HG02571 (cell line): ENCODE data around the gene PCDHB16.
"Not testable (repeated sequence)": the region's sequence is repeated elsewhere in the genome, so short reads cannot be mapped to it uniquely, and the experiment has no call there.

Source experiments
- ATAC-seq: cut with Tn5 transposase; IDR thresholded peaks from one replicate; pipeline ENCODE4 v1.9.1; 2021; ENCODE audit warnings: mild to moderate bottlenecking, moderate library complexity; ENCODE audit not compliant: unreplicated experiment

PCDHB16 gene

GRCh38 chr5:141180313-141180712 lies 1.9 kb upstream of the PCDHB16 start:
- ATAC-seq, result no peak

GRCh38 chr5:141184117-141184855 lies 2.1 kb downstream of the PCDHB16 start:
- ATAC-seq, result not testable (repeated sequence)

- ATAC-seq, result no peak
These were observed 4.8 kb downstream of the PCDHB16 start, which contains the start of gene PCDHB9 for GRCh38 chr5:141186897-141187512. TSS of gene PCDHB9 (plus strand) at chr5:141187161. CDS start at chr5:141187319, 158 bp downstream.

GRCh38 chr5:141188682-141189081 lies 6.5 kb downstream of the PCDHB16 start:
- not testable (repeated sequence) for ATAC-seq

- ATAC-seq, result not testable (repeated sequence)
These were observed 6.9 kb downstream of the PCDHB16 start for GRCh38 chr5:141189131-141189530.

GRCh38 chr5:141192110-141192725 lies 10.0 kb downstream of the PCDHB16 start, which contains the start of gene PCDHB10:
TSS of gene PCDHB10 (plus strand) at chr5:141192353. CDS start at chr5:141192553, 200 bp downstream.
- ATAC-seq, result no peak

GRCh38 chr5:141194332-141194731 lies 12.1 kb downstream of the PCDHB16 start:
- not testable (repeated sequence) for ATAC-seq

DNA sequence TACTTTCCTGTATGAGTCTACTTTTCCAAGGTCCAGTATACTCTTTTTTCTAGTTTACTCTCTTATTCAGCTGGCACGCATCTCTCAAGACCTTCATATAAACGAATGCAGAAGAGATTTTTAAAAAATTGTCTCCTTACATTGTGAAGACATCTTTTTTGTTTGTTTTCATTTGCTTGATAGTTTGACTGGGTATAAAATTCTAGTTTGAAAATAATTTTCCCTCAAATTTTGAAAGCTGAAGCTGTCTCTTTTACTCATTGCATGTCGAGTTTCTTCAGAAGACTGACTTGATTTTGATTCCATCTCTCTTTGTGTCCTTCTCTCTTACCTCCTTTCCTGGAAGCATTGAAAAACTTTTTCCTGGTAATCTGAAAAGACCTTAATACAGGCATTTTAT lies 14.2 kb downstream of the PCDHB16 start:
- ATAC-seq, result no peak

- ATAC-seq, result no peak
These were observed 17.4 kb downstream of the PCDHB16 start, which contains the start of gene PCDHB11 for GRCh38 chr5:141199359-141200235. TSS of gene PCDHB11 (plus strand) at chr5:141199627. CDS start at chr5:141199775, 148 bp downstream.

GRCh38 chr5:141201126-141201525 lies 18.9 kb downstream of the PCDHB16 start:
- ATAC-seq, result not testable (repeated sequence)

GRCh38 chr5:141201646-141202045 lies 19.5 kb downstream of the PCDHB16 start:
- not testable (repeated sequence) for ATAC-seq

- ATAC-seq, result no peak
These were observed 26.3 kb downstream of the PCDHB16 start, which contains the start of gene PCDHB12 for GRCh38 chr5:141208478-141208877. TSS of gene PCDHB12 (plus strand) at chr5:141208719. CDS start at chr5:141208908, 189 bp downstream.

DNA sequence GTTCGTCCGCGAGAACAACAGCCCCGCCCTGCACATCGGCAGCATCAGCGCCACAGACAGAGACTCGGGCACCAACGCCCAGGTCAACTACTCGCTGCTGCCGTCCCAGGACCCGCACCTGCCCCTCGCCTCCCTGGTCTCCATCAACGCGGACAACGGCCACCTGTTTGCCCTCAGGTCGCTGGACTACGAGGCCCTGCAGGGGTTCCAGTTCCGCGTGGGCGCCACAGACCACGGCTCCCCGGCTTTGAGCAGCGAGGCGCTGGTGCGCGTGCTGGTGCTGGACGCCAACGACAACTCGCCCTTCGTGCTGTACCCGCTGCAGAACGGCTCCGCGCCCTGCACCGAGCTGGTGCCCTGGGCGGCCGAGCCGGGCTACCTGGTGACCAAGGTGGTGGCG lies 28.1 kb downstream of the PCDHB16 start:
- ATAC-seq, result not testable (repeated sequence)

GRCh38 chr5:141210849-141211248 lies 28.7 kb downstream of the PCDHB16 start:
- ATAC-seq, result not testable (repeated sequence)

- not testable (repeated sequence) for ATAC-seq
These were observed 31.6 kb downstream of the PCDHB16 start, which contains the start of gene PCDHB13 for GRCh38 chr5:141213656-141214339. TSS of gene PCDHB13 (plus strand) at chr5:141213919. CDS start at chr5:141214124, 205 bp downstream.

DNA sequence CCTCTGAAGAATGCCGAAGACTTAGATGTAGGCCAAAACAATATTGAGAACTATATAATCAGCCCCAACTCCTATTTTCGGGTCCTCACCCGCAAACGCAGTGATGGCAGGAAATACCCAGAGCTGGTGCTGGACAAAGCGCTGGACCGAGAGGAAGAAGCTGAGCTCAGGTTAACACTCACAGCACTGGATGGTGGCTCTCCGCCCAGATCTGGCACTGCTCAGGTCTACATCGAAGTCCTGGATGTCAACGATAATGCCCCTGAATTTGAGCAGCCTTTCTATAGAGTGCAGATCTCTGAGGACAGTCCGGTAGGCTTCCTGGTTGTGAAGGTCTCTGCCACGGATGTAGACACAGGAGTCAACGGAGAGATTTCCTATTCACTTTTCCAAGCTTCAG lies 32.4 kb downstream of the PCDHB16 start:
- not testable (repeated sequence) for ATAC-seq

- not testable (repeated sequence) for ATAC-seq
These were observed 33.3 kb downstream of the PCDHB16 start for GRCh38 chr5:141215504-141215903.

- not testable (repeated sequence) for ATAC-seq
These were observed 33.8 kb downstream of the PCDHB16 start for GRCh38 chr5:141216035-141216434.

- no peak for ATAC-seq
These were observed 41.1 kb downstream of the PCDHB16 start, which contains the start of gene PCDHB14 for GRCh38 chr5:141223112-141223783. TSS of gene PCDHB14 (plus strand) at chr5:141223343. CDS start at chr5:141223506, 163 bp downstream.
